Endothelial cell of umbilical vein (primary cell): Measurements from ENCODE around the gene ELL2. TPM values are rescaled to one million over a fixed set of nuclear protein-coding genes. Genes with fewer than 3 reads are reported as not detected.

Experiments used
- BruUV-seq: library from RNA; stranded (reverse); fragments of 400-500 nt; replicated peaks from 2 replicates; lab custom pipeline; 2021; lab: Mats Ljungman, UMichigan
- CTCF ChIA-PET: fragments of 300-600, 350-600 bp; sonication (Branson Sonifier 250); formaldehyde crosslinking; loops from one replicate; lab custom pipeline; 2021; ENCODE audit warnings: antibody characterized with exemption, inconsistent platforms; lab: Charles Lee
- POLR2A ChIA-PET: fragments of 300-600, 350-600 bp; sonication (Branson Sonifier 250); formaldehyde crosslinking; loops from one replicate; lab custom pipeline; 2021; ENCODE audit warnings: antibody characterized with exemption, inconsistent platforms; lab: Charles Lee
- DNase-seq: peaks from one replicate; pipeline ENCODE4 v3.0.0-alpha.2; 2011; ENCODE audit warnings: low read depth, low spot score
- FAIRE-seq: peaks from 2 replicates; lab custom pipeline; 2011; peaks lifted over from hg19 to GRCh38; lab: Jason Lieb, UNC
- H2AFZ ChIP-seq: 2 replicates; pipeline ENCODE4 v1.6.0; 2012; ENCODE audit warnings: low read depth, low read length, control low read depth, inconsistent platforms
- H3K27ac ChIP-seq: 2 replicates; pipeline ENCODE4 v1.5.1; 2011; ENCODE audit warnings: low read depth, mild to moderate bottlenecking, control low read depth, low read length, moderate library complexity; ENCODE audit not compliant: insufficient read depth
- H3K27me3 ChIP-seq, 2 experiments: 2 replicates each; pipeline versions ENCODE4 v1.6.0 to v1.6.1; 2011; ENCODE audit warnings: low read length in 2 of 2, mixed read lengths in 1 of 2; ENCODE audit not compliant: control insufficient read depth in 2 of 2, insufficient read depth in 2 of 2
- H3K36me3 ChIP-seq, 2 experiments: 2 replicates in 1 of 2; 3 replicates in 1 of 2; pipeline ENCODE4 v1.5.1; 2011; ENCODE audit warnings: low read length in 2 of 2, mild to moderate bottlenecking in 1 of 2, moderate library complexity in 1 of 2; ENCODE audit not compliant: control insufficient read depth in 2 of 2, insufficient read depth in 2 of 2; ENCODE audit errors: extremely low read depth in 1 of 2
- H3K4me1 ChIP-seq: 3 replicates; pipeline ENCODE4 v1.5.1; 2011; ENCODE audit warnings: mild to moderate bottlenecking, low read length; ENCODE audit not compliant: control insufficient read depth, insufficient read depth; ENCODE audit errors: extremely low read depth
- H3K4me2 ChIP-seq: 2 replicates; pipeline ENCODE4 v1.6.1; 2011; ENCODE audit warnings: low read length, control low read depth, mixed read lengths; ENCODE audit not compliant: insufficient read depth
- H3K4me3 ChIP-seq, 3 experiments: fragments of 200-600 bp in 1 of 3; sonication (generic), shearing (Covaris generic) in 1 of 3; replicated peaks in 1 of 3; 2 replicates each; pipeline ENCODE4 v1.5.1; 2011 to 2016; ENCODE audit warnings: control low read depth in 3 of 3, low read length in 3 of 3, mild to moderate bottlenecking in 2 of 3, inconsistent platforms in 1 of 3, low read depth in 1 of 3, moderate library complexity in 1 of 3; ENCODE audit not compliant: insufficient read depth in 1 of 3
- H3K79me2 ChIP-seq: 2 replicates; pipeline ENCODE4 v1.6.0; 2012; ENCODE audit warnings: low read length, inconsistent platforms; ENCODE audit not compliant: control insufficient read depth, insufficient read depth
- H3K9ac ChIP-seq: replicated peaks from 2 replicates; pipeline ENCODE3; 2011; ENCODE audit warnings: low read length, control low read depth; ENCODE audit not compliant: insufficient read depth; ENCODE audit errors: extremely low read depth
- H3K9me1 ChIP-seq: replicated peaks from 3 replicates; pipeline ENCODE4 v1.6.0; 2011; ENCODE audit warnings: mild to moderate bottlenecking, low read length; ENCODE audit not compliant: control insufficient read depth, insufficient read depth; ENCODE audit errors: extremely low read depth
- H3K9me3 ChIP-seq: replicated peaks from 2 replicates; pipeline ENCODE4 v1.5.1; 2012; ENCODE audit warnings: low read length, inconsistent platforms; ENCODE audit not compliant: control insufficient read depth, insufficient read depth
- H4K20me1 ChIP-seq: replicated peaks from 2 replicates; pipeline ENCODE3; 2011; ENCODE audit warnings: mild to moderate bottlenecking, low read length; ENCODE audit not compliant: control insufficient read depth, insufficient read depth; ENCODE audit errors: extremely low read depth
- FOS ChIP-seq: IDR thresholded peaks from 2 replicates; pipeline ENCODE4 v1.6.1; 2011; ENCODE audit warnings: mild to moderate bottlenecking, low read length, moderate library complexity, borderline replicate concordance; ENCODE audit not compliant: insufficient read depth
- GATA2 ChIP-seq: IDR thresholded peaks from 2 replicates; pipeline ENCODE4 v1.7.0; 2011; ENCODE audit warnings: low read depth, mild to moderate bottlenecking, moderate library complexity, mixed read lengths, low read length; ENCODE audit not compliant: insufficient read length, insufficient read depth
- JUN ChIP-seq: IDR thresholded peaks from 2 replicates; pipeline ENCODE4 v1.6.1; 2011; ENCODE audit warnings: borderline replicate concordance, low read depth; ENCODE audit not compliant: insufficient read length, insufficient read depth
- MAX ChIP-seq: IDR thresholded peaks from 2 replicates; pipeline ENCODE4 v1.6.1; 2011; ENCODE audit not compliant: insufficient read depth, insufficient read length
- MYC ChIP-seq: IDR thresholded peaks from one replicate; pipeline ENCODE4 v1.6.1; 2011; ENCODE audit warnings: mild to moderate bottlenecking, low read depth, low read length
- POLR2A ChIP-seq: IDR thresholded peaks from 2 replicates; pipeline ENCODE4 v1.6.1; 2012; ENCODE audit warnings: low read depth, mild to moderate bottlenecking, control low read depth, low read length
- POLR2AphosphoS5 ChIP-seq: IDR thresholded peaks from 2 replicates; pipeline ENCODE4 v1.6.1; 2012; ENCODE audit warnings: low read depth, mild to moderate bottlenecking, control low read depth, low read length, moderate library complexity; ENCODE audit not compliant: insufficient read depth
- dilution Hi-C: fragments of 300-500 bp; cut with MboI; formaldehyde crosslinking; loops from one replicate; pipeline ENCODE4 v1.15.0; 2019; ENCODE audit warnings: low sequenced_read_pairs; ENCODE audit not compliant: extremely low pct_ligation_motif_present
- intact Hi-C: fragments of 100-400 bp; cut with micrococcal nuclease; formaldehyde crosslinking; loops from one replicate; pipeline ENCODE4 v1.10.0; 2022
- polyA plus RNA-seq, 4 experiments: library from polyadenylated mRNA; depleted of rRNA in 3 of 4; stranded (reverse) in 3 of 4; unstranded in 1 of 4; fragments of >200 nt; gene quantifications; 2 replicates each; pipeline versions ENCODE4 v1.2.1 to v1.2.3, GENCODE V29; 2011 to 2012; ENCODE audit warnings: missing spikeins in 1 of 4
- total RNA-seq: library from RNA; stranded (reverse); gene quantifications from 2 replicates; pipeline ENCODE4 v1.2.3, GENCODE V29; 2021

Gene ELL2
- total and polyA plus RNA-seq, 2 donors (not counting 3 experiments of a cell fraction or from before 2014, with no cell fraction given) = 6.8 to 26.0 TPM

GRCh38 chr5:95989283-95990048 lies 27.8 kb upstream of the ELL2 start:
- DNase-seq (peak; percentile 41), FAIRE-seq (peak; percentile 44)
- intact Hi-C loops (no loop called here), dilution Hi-C loops (no loop called here)
- Histone ChIP-seq H3K36me3 (no peaks in the 10 kb centered on the region), H3K27ac (no peak overlapping the region), H3K9ac (no peak overlapping the region), H3K9me3 (no peaks in the 10 kb centered on the region), H3K4me3 (no peak overlapping the region), H3K9me1 (no peaks in the 10 kb centered on the region), H3K79me2 (no peaks in the 10 kb centered on the region), H3K4me1 (no peaks in the 10 kb centered on the region), H2AFZ (no peak overlapping the region), H3K4me2 (no peak overlapping the region), H4K20me1 (no peaks in the 10 kb centered on the region), H3K27me3 (no peaks in the 10 kb centered on the region)
- no TSS peak for BruUV-seq
- CTCF ChIA-PET = interaction anchor here (0.9 to 1.4 kb wide), 4 partner anchors 9 to 53 kb away, joined by 3 to 4 read pairs (median 3); no protein-coding TSS in a partner anchor
- POLR2A ChIA-PET = no interaction called here
- TF ChIP-seq POLR2AphosphoS5 (no peak), MAX (no peak), JUN (no peak), GATA2 (no peak), FOS (no peak), MYC (no peak)

DNA sequence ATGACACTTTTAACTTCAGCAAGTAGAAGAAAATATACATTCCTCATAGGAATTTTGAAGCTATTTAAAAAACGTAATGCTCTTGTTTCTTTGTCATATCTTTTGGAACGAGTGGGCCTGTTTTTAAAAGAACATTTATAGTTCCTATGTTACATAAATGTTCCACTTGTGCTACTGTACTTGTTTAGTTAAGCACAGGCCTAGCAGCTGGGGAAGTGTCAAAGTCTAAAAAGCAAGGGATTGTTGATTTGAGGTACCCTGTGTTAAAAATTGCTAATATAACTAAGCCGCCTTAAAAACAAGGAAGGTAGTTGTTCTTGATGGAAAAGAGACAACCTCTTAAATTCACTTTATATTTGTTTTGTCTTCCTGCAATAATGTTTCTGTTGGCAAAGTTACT lies 27.2 kb upstream of the ELL2 start:
- Histone ChIP-seq H4K20me1 (no peaks in the 10 kb centered on the region), H2AFZ (no peak overlapping the region), H3K9me1 (no peaks in the 10 kb centered on the region), H3K27me3 (no peaks in the 10 kb centered on the region), H3K27ac (no peak overlapping the region), H3K79me2 (no peaks in the 10 kb centered on the region), H3K4me2 (no peak overlapping the region), H3K9ac (no peak overlapping the region), H3K4me3 (no peak overlapping the region), H3K9me3 (no peaks in the 10 kb centered on the region), H3K4me1 (no peaks in the 10 kb centered on the region), H3K36me3 (no peaks in the 10 kb centered on the region)
- ChIA-PET CTCF (interaction anchor here (0.7 to 1.2 kb wide), 3 partner anchors 8 to 53 kb away, joined by 3 read pairs; no protein-coding TSS in a partner anchor), POLR2A (no interaction called here)
- dilution Hi-C loops (no loop called here), intact Hi-C loops (no loop called here)
- no TSS peak for BruUV-seq
- DNase-seq (no peak), FAIRE-seq (no peak)
- TF ChIP-seq FOS (no peak), POLR2A (no peak)
